Spleen (tissue), 7 donors: Measurements from ENCODE around the gene SOX6.

Experiments used
- POLR2AphosphoS5 ChIP-seq, 3 donors: sonication (generic); formaldehyde crosslinking; IDR thresholded peaks; one replicate each; pipeline ENCODE4 v1.5.1; 2017; ENCODE audit warnings: antibody characterized with exemption in 3 of 3
- TF ChIP-seq, protein P1 (sequence below), 11 experiments: fragments of 200-600 bp in 7 of 11; fragments of 450-650 bp in 4 of 11; sonication (generic) in 4 of 11; IDR thresholded peaks in 8 of 11; conservative IDR thresholded peaks in 3 of 11; 1 replicate in 7 of 11; 2 replicates in 4 of 11; pipeline versions ENCODE4 v1.4.0 to v1.8.0; 2016 to 2021; ENCODE audit warnings: antibody characterized with exemption in 11 of 11, inconsistent platforms in 4 of 11, mild to moderate bottlenecking in 1 of 11
- donor health status: DM: no; HTN: no; CAD: no; lungs with moderate emphysema.
- donor health status: DM: no; HTN: no; CAD: no.
- donor health status: DM: no; HTN: no; CAD: no.

DNA sequence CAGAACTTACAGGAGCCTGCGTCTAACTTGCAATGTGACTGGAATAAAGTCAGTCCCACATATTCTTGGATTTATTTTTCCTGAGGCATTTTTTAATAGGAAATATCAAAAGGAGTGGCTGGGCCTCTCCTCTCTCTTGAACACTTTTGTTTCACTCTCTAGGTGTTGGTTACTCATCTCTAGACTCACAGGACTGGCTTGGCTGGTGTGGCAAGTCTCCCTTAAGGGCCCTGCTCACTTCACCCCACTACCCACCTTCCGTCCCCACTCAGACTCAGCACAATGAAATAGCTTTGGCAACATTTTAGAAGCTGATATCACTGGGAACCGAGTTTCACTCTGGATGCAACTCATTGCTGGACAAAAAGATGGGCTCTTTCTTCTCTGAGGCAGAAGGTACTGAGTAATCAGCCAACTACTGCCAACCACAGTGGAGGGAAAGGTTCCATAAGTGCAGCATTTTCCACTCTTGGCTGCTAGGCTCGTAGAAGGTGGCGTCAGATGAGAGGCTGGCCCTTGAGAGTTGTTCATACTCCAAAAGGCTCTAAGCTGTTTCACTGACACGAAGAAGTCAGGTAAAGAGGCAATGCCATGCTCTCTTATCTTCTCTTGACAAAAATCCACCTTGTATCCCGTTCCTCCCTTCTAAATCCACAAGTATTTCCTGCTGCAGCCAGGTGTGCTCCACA lies 390.6 kb downstream of the SOX6 start:
- TF ChIP-seq, protein P1, sequence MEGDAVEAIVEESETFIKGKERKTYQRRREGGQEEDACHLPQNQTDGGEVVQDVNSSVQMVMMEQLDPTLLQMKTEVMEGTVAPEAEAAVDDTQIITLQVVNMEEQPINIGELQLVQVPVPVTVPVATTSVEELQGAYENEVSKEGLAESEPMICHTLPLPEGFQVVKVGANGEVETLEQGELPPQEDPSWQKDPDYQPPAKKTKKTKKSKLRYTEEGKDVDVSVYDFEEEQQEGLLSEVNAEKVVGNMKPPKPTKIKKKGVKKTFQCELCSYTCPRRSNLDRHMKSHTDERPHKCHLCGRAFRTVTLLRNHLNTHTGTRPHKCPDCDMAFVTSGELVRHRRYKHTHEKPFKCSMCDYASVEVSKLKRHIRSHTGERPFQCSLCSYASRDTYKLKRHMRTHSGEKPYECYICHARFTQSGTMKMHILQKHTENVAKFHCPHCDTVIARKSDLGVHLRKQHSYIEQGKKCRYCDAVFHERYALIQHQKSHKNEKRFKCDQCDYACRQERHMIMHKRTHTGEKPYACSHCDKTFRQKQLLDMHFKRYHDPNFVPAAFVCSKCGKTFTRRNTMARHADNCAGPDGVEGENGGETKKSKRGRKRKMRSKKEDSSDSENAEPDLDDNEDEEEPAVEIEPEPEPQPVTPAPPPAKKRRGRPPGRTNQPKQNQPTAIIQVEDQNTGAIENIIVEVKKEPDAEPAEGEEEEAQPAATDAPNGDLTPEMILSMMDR (IDR thresholded peaks at IDR 0.05 in 8 of 11, conservative IDR thresholded peaks at IDR 0.05 in 3 of 11), result no peak
- no peak for TF ChIP-seq POLR2AphosphoS5 (IDR thresholded peaks at IDR 0.05)
